ENCODE measurements around the gene IL22.

DNA sequence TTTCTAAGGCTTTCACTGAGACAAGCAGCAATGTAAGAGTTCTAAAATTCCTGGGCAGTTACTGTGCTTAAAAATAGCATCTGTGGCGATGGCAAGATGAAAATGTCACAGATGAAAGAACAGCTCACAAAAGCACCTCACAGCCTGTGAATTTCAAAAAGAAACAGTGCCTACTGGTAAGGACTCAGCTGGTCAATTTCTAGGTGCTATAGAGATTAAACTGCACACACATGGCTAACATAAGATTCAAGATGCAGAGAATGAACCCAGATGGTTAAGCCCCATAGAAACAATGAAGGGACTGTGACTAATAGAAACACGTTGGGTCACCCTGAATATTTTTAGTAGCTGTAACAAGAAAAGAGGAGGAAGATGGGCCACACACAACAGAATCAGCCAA, 15.8 kb downstream of the IL22 start:
- TF ChIP-seq, protein P1, sequence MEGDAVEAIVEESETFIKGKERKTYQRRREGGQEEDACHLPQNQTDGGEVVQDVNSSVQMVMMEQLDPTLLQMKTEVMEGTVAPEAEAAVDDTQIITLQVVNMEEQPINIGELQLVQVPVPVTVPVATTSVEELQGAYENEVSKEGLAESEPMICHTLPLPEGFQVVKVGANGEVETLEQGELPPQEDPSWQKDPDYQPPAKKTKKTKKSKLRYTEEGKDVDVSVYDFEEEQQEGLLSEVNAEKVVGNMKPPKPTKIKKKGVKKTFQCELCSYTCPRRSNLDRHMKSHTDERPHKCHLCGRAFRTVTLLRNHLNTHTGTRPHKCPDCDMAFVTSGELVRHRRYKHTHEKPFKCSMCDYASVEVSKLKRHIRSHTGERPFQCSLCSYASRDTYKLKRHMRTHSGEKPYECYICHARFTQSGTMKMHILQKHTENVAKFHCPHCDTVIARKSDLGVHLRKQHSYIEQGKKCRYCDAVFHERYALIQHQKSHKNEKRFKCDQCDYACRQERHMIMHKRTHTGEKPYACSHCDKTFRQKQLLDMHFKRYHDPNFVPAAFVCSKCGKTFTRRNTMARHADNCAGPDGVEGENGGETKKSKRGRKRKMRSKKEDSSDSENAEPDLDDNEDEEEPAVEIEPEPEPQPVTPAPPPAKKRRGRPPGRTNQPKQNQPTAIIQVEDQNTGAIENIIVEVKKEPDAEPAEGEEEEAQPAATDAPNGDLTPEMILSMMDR (IDR thresholded peaks at IDR 0.05), result no peak
- TF ChIP-seq EP300 (IDR thresholded peaks at IDR 0.05) (no peak), POLR2A (IDR thresholded peaks at IDR 0.05) (no peak)
